ENCODE measurements around the gene RPL5. TPM values are rescaled to one million over a fixed set of nuclear protein-coding genes. Genes with fewer than 3 reads are reported as not detected.

The RPL5 gene
- total and polyA plus RNA-seq, 2 experiments from 2014 or later, result 918 to 1,643 TPM

- H3K9me3 ChIP-seq (ENCODE audit: low read depth), result no peaks in the 10 kb centered on the region
- H3K4me1 ChIP-seq (ENCODE audit: low read depth), result no peaks in the 10 kb centered on the region
- no peaks in the 10 kb centered on the region for H3K27me3 ChIP-seq
- no peak overlapping the region for H3K27ac ChIP-seq
- no peaks in the 10 kb centered on the region for H3K36me3 ChIP-seq
- TF ChIP-seq, protein P1, sequence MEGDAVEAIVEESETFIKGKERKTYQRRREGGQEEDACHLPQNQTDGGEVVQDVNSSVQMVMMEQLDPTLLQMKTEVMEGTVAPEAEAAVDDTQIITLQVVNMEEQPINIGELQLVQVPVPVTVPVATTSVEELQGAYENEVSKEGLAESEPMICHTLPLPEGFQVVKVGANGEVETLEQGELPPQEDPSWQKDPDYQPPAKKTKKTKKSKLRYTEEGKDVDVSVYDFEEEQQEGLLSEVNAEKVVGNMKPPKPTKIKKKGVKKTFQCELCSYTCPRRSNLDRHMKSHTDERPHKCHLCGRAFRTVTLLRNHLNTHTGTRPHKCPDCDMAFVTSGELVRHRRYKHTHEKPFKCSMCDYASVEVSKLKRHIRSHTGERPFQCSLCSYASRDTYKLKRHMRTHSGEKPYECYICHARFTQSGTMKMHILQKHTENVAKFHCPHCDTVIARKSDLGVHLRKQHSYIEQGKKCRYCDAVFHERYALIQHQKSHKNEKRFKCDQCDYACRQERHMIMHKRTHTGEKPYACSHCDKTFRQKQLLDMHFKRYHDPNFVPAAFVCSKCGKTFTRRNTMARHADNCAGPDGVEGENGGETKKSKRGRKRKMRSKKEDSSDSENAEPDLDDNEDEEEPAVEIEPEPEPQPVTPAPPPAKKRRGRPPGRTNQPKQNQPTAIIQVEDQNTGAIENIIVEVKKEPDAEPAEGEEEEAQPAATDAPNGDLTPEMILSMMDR (IDR thresholded peaks at IDR 0.05; ENCODE audit: low read depth, low read length), result no peak
- H3K4me3 ChIP-seq, result no peak overlapping the region
- no peak for DNase-seq (ENCODE audit: low read depth in 1 of 2, low spot score in 1 of 2)
Observed at GRCh38 chr1:92877081-92877711, 45.4 kb downstream of the RPL5 start.

DNA sequence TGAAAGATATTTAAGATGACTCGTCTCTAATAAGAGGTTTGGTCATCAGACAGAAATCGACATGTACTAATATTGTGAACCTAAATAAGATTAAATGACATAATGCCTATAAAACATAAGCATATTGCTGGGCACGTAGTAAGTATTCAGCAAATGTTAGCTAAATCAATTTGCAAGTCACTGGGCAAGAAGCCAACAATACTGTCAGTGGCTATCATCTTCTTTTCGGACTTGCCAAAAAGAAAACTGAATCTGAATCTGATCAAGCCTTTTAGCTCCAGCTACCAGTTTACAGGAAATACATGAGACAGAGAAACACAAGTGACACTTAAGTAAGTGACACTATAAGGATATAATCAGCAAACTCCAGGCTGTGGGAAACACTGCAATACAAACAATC, 46.0 kb downstream of the RPL5 start:
- H3K9me3 ChIP-seq (ENCODE audit: low read depth), result no peaks in the 10 kb centered on the region
- no peaks in the 10 kb centered on the region for H3K4me1 ChIP-seq (ENCODE audit: low read depth)
- H3K27ac ChIP-seq, result no peak overlapping the region
- H3K36me3 ChIP-seq, result no peaks in the 10 kb centered on the region
- no peak for DNase-seq (ENCODE audit: low read depth in 1 of 2, low spot score in 1 of 2)
- H3K27me3 ChIP-seq, result no peaks in the 10 kb centered on the region
- TF ChIP-seq, protein P1 (IDR thresholded peaks at IDR 0.05; ENCODE audit: low read depth, low read length), result no peak
- no peak overlapping the region for H3K4me3 ChIP-seq

- TF ChIP-seq, protein P1 (IDR thresholded peaks at IDR 0.05; ENCODE audit: low read depth, low read length), result no peak
- no peak overlapping the region for H3K27ac ChIP-seq
- H3K4me1 ChIP-seq (ENCODE audit: low read depth), result no peaks in the 10 kb centered on the region
- no peaks in the 10 kb centered on the region for H3K36me3 ChIP-seq
- H3K27me3 ChIP-seq, result no peaks in the 10 kb centered on the region
- H3K4me3 ChIP-seq, result no peak overlapping the region
- no peak for DNase-seq (ENCODE audit: low read depth in 1 of 2, low spot score in 1 of 2)
- no peaks in the 10 kb centered on the region for H3K9me3 ChIP-seq (ENCODE audit: low read depth)
Observed at GRCh38 chr1:92879316-92879968, 47.6 kb downstream of the RPL5 start.

GRCh38 chr1:92881391-92881790, 49.6 kb downstream of the RPL5 start:
- peak in 1 of 2 donors; percentile 4 for DNase-seq (ENCODE audit: low read depth in 1 of 2, low spot score in 1 of 2)
- TF ChIP-seq, protein P1 (IDR thresholded peaks at IDR 0.05; ENCODE audit: low read depth, low read length), result no peak

GRCh38 chr1:92882819-92883218, 51.0 kb downstream of the RPL5 start:
- DNase-seq (ENCODE audit: low read depth in 1 of 2, low spot score in 1 of 2), result no peak

More at GRCh38 chr1:92881391-92881790, 49.6 kb downstream of the RPL5 start:
- H3K4me1 ChIP-seq (ENCODE audit: low read depth), result no peaks in the 10 kb centered on the region
- H3K36me3 ChIP-seq, result no peaks in the 10 kb centered on the region
- H3K27me3 ChIP-seq, result no peaks in the 10 kb centered on the region
- no peak overlapping the region for H3K4me3 ChIP-seq
- H3K9me3 ChIP-seq (ENCODE audit: low read depth), result no peaks in the 10 kb centered on the region
- H3K27ac ChIP-seq, result no peak overlapping the region

More at GRCh38 chr1:92882819-92883218, 51.0 kb downstream of the RPL5 start:
- Histone ChIP-seq H3K27ac (no peak overlapping the region), H3K4me1 (ENCODE audit: low read depth) (no peaks in the 10 kb centered on the region), H3K4me3 (no peak overlapping the region), H3K36me3 (no peaks in the 10 kb centered on the region), H3K27me3 (no peaks in the 10 kb centered on the region), H3K9me3 (ENCODE audit: low read depth) (no peaks in the 10 kb centered on the region)
- TF ChIP-seq, protein P1 (IDR thresholded peaks at IDR 0.05; ENCODE audit: low read depth, low read length), result no peak
